Right renal cortex interstitium (tissue), 3 donors: ENCODE results near the gene PDP2. TPM values are rescaled to one million over a fixed set of nuclear protein-coding genes. Genes with fewer than 3 reads are reported as not detected.

Source experiments
- DNase-seq, 3 donors: peaks; one replicate each; pipeline ENCODE4 v3.0.0-alpha.2; 2013; ENCODE audit warnings: low read depth in 3 of 3, low spot score in 2 of 3
- polyA plus RNA-seq, 3 donors: library from polyadenylated mRNA; unstranded; fragments of 120-200 nt; gene quantifications; one replicate each; pipeline ENCODE4 v1.2.1, GENCODE V29; 2013; ENCODE audit not compliant: insufficient read length in 3 of 3

Gene PDP2
- polyA plus RNA-seq, 3 donors: 12.3 to 12.9 (median 12.7) TPM

GRCh38 chr16:66917741-66918140 is 37.4 kb downstream of the PDP2 start:
- no peak for DNase-seq

GRCh38 chr16:66918355-66918754 is 38.0 kb downstream of the PDP2 start:
- no peak for DNase-seq

- DNase-seq: peak in 1 of 3 donors; percentile 56
Measured at GRCh38 chr16:66918803-66919568, 38.7 kb downstream of the PDP2 start, which contains the start of gene CDH16. Gene CDH16, minus strand, starts transcription at chr16:66918885. Its CDS starts 820 bp downstream, at chr16:66918065.

- no peak for DNase-seq
Measured at GRCh38 chr16:66919569-66920298, 39.4 kb downstream of the PDP2 start.

GRCh38 chr16:66920299-66920590 is 39.9 kb downstream of the PDP2 start:
- no peak for DNase-seq

- no peak for DNase-seq
Measured at GRCh38 chr16:66920924-66921680, 40.8 kb downstream of the PDP2 start.

- DNase-seq: no peak
Measured at GRCh38 chr16:66921729-66922450, 41.6 kb downstream of the PDP2 start.

- DNase-seq: no peak
Measured at GRCh38 chr16:66923247-66923731, 43.0 kb downstream of the PDP2 start.

- DNase-seq: no peak
Measured at GRCh38 chr16:66923866-66924265, 43.6 kb downstream of the PDP2 start.

GRCh38 chr16:66924527-66925321 is 44.4 kb downstream of the PDP2 start:
- DNase-seq: no peak

GRCh38 chr16:66925322-66925840 is 45.1 kb downstream of the PDP2 start, which contains the start of gene RRAD:
Gene RRAD, minus strand, starts transcription at chr16:66925535. Its CDS starts 356 bp downstream, at chr16:66925179.
- no peak for DNase-seq

- DNase-seq: no peak
Measured at GRCh38 chr16:66926171-66926947, 46.0 kb downstream of the PDP2 start.

GRCh38 chr16:66926961-66927436 is 46.7 kb downstream of the PDP2 start:
- DNase-seq: no peak

GRCh38 chr16:66927918-66928649 is 47.8 kb downstream of the PDP2 start:
- DNase-seq: no peak

GRCh38 chr16:66928702-66929388 is 48.5 kb downstream of the PDP2 start:
- no peak for DNase-seq

- DNase-seq: no peak
Measured at GRCh38 chr16:66930189-66930588, 49.9 kb downstream of the PDP2 start.

- no peak for DNase-seq
Measured at GRCh38 chr16:66931665-66932064, 51.4 kb downstream of the PDP2 start.
